ENCODE data around the gene OSTM1.

The OSTM1 gene

GRCh38 chr6:108102965-108103364 is 28.4 kb upstream of the OSTM1 start:
- DNase-seq: no peak

DNA sequence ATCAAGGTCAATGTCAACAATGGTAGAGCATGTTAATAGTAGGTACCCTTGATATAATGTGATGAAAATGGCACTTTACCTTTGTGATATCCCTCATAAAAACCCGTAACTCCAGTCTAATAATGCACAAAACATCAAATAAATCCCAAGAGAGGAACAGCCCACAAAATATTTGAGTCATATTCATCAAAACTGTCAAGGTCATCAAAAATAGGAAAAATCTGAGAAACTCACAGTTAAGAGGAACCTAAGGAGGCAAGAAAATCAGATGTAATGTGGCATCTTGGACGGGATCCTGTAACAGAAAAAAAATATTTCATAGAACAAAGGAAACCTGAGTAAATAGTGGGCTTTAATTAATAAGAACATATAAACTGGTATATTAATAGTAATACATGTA is 25.5 kb upstream of the OSTM1 start:
- no peak for DNase-seq

DNA sequence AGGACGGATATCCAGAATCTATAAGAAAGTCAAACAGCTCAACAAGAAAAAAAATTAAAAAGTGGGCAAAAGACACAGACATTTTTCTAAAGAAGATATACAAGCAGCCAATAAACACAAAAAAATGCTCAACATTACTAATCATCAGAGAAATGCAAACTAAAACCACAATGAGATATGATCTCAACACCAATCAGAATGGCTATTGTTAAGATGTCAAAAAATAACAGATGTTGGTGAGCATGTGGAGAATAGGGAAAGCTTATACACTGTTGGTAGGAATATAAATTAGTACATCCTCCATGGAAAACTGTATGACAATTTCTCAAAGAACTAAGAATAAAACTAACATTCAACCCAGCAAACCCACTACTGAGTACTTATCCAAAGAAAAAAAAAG is 23.3 kb upstream of the OSTM1 start:
- peak; percentile 6 for DNase-seq

GRCh38 chr6:108093781-108094300 is 19.3 kb upstream of the OSTM1 start:
- DNase-seq: no peak

DNA sequence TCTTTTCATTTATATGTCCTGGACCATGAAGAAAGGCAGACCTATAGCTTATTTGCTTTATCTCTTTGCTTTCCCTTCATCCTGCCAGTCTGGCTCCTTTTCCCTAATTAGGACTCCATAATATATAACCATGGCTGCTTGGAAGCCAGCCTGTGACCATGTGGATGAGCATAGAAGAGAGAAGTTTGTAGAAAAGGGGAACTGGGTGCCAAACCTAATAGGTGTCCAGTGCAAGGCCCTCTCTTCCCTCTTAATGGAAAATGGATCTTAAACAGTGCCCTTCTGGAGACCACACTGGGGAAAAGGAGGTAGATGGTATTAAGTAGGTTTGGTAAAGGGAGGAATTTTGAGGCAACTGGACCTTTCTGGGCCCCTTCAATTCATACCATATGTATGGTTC is 16.7 kb upstream of the OSTM1 start:
- no peak for DNase-seq

DNA sequence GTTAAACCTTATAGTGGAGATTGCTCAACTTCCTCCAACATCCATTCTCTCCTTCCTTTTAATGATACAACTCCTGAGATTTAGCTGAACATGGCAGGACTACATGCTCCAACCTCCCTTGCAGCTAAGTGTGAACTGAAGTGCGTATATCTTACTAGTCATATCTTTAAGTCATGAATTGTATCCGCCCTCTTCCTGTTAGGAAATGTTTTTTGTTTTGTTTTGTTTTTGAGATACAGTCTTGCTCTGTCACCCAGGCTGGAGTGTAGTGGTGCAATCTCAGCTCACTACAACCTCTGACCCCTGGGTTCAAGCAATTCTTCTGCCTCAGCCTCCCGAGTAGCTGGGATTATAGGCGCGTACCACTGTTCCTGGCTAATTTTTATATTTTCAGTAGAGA is 8.8 kb upstream of the OSTM1 start:
- no peak for DNase-seq

DNA sequence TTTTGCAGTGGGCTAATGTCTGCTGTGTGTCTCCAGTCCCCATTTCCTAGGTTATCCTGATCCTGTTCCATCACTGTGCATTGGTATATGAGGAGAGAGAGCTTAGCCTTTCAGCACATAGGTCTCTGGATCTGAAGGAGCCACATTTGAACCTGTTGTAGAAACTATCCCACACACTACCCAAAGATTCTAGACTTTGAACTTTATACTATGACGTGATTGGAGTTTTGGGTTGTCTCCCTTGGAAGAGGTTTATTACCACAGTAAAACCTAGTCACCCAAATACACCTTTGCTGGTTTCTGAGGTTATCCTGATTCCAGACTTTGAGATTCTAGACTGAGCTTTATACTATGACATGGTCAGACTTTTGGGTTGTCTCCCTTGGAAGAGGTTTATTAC is 8.0 kb upstream of the OSTM1 start:
- DNase-seq: no peak

GRCh38 chr6:108080010-108080780 is 5.7 kb upstream of the OSTM1 start:
- DNase-seq: peak; percentile 70

GRCh38 chr6:108078191-108078590 is 3.6 kb upstream of the OSTM1 start:
- no peak for DNase-seq

- no peak for DNase-seq
These were observed 533 bp downstream of the OSTM1 start for GRCh38 chr6:108074057-108074358.

DNA sequence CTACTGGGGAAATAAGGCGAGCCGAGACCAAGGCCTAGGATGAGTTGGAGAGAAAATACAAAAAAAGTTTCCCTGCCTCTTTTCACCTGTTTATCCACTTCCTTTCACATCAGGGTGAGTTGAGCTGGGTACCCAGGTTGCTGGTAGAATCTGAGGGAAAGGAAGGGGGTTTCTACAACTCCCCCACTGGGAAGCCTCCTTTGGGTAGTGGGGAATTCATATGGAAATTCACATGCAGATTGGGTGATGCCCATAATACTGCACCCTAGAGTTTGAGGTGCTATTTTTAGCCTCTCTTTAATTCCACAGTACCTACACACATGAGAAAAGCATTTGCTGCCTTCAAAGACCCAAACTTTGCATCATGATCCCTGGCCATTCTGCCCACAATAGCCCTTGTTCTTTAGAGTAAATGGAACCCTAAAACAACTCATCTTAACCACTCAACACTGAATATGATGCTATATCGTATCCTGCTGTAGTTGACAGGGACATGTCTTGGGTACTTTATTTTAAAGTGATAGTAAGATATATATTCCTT is 2.7 kb downstream of the OSTM1 start:
- DNase-seq: no peak

DNA sequence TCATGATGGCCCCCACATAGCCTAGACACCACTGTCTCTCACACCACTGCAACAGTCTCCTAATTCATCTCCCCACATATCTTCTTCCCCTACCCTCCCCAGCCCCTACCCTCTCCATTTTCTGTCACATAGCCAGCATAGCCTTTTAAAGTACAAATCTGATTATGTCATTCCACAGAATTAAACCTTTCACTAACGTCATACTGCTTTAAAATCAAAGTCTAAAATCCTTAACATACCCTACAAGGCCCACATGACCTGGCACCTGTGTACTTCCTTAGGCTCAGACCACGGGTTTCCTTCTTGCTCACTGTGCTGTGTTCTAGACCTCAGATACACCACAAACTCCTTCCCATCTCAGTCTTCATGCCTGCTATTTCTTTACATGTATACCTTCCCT is 5.9 kb downstream of the OSTM1 start:
- no peak for DNase-seq

DNA sequence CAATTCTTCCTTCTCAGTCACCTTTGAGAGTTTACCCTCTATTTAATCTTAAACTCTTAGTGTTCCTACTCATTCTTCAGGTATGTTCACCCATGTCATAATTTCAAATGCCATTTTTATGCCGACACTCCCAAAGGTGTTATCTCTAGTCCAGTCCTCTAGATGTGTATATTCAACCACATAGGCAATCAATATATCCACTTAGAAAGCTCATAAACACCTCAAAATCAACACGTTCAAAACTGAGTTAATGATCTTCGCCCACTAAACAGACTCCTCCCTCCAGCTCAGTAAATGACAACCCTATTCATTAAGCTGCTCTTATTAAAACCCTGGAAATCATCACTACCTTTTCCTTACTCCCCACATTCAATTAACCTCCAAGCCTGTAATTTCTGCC is 6.4 kb downstream of the OSTM1 start:
- DNase-seq: no peak

GRCh38 chr6:108052706-108053105 is 21.8 kb downstream of the OSTM1 start:
- no peak for DNase-seq

GRCh38 chr6:108051481-108051880 is 23.1 kb downstream of the OSTM1 start:
- DNase-seq: no peak

- no peak for DNase-seq
These were observed 34.9 kb downstream of the OSTM1 start for GRCh38 chr6:108039681-108040080.

- no peak for DNase-seq
These were observed 37.7 kb downstream of the OSTM1 start for GRCh38 chr6:108036884-108037283.

DNA sequence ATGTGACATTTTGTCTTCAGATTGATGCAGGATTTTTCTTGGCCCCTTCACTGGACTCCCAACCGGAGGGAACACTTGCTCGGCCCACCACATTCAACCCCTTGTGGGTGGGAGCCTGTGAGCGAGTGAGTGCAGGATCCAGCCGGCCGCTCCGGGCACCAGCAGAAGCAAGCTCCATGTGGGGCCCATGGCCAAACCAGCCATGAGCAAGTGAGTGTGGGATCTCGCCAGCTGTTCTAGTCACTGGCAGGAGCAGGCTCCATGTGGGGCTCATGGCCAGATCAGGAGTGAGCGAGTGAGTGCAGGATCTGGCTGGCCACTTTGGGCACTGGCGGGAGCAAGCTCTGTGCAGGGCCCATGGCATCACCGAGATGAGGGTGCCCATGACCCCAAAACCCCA is 42.6 kb downstream of the OSTM1 start:
- no peak for DNase-seq

DNA sequence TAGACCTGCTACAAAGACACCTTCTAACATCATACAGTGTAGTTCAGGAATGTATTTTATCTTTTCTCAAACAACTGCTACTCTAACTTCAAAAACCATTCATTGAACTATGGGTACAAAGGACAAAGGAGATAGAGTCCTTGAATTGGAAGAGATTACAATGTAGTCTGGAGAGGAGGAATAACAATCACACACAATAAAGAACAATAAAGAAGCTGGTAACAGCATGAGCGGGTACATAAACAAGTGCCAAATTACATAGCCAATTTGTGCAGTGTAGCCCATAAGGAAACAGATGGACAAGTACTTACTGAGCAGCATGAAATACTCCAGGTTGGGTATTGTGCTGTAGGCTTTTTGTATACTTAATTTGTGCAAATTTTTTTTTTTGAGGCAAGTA is 44.3 kb downstream of the OSTM1 start:
- DNase-seq: no peak

DNA sequence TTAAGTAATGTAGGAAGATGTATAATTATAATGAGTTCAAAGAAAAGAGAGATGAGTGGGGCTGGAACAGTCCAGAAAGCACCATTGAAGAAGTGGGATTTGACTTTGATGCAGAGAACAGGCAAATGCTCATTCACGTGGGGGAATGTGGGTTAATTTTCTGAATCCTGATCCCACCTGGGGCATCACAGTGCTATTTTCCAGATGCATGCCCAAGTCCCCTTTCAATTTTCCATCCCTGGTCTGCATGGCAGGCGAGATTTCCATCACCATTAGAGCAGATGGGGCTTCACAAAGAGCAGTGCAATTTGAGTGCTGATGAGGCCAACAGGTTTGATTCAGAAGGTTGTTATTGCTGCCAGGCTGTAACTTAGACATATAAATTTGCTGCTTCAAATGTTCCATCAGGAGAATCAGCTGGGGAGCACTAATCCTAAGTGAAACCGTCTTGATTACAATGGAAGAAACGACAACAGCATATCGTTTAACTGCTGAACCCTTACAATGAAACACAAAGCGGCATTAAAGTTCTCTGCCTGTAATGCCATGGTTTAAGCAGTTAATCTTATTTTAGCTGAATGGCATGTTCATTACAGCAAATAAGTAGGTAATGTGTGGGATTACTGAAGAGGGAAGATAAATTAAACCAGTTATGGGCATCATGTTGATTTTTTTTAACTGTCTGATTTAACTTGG is 45.2 kb downstream of the OSTM1 start:
- DNase-seq: no peak

GRCh38 chr6:108027594-108027993 is 46.9 kb downstream of the OSTM1 start:
- DNase-seq: peak; percentile 4

- no peak for DNase-seq
These were observed 47.5 kb downstream of the OSTM1 start for GRCh38 chr6:108027056-108027455.

DNA sequence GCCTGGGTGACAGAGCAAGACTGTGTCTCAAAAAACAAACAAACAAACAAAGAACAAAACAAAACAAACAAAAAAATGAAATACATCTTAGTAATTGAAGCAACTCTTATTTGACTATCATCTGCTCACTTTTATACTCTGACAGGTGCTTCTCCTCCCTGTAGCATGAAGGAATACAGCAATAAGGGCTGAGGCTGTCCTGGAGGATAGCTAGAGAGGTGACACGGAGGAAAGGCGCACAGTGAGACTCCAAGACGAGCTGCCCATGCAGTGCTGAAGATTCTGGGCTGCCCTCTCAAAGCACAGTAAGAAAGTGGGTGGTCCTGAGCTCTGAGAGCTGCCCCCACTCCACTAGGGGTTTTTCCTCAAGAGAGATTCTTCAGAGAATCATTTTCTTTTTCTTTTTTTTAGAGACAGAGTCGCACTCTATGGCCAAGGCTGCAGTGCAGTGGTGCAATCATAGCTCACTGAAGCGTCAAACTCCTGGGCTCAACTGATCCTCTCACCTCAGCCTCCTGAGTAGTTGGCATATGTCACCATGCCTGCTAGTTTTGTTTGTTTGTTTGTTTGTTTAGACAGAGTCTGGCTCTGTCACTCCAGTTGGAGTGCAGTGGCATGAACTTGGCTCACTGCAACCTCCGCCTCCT is 50.0 kb downstream of the OSTM1 start:
- no peak for DNase-seq
